ENCODE data around the gene LCN10. TPM values are rescaled to one million over a fixed set of nuclear protein-coding genes. Genes with fewer than 3 reads are reported as not detected.
A peak's percentile ranks its signal among the peaks of the same experiment; 100 is the strongest.

Gene LCN10
- total and polyA plus RNA-seq, 2 of the 13 experiments (the other 11 are each of a cell fraction or from before 2014, with no cell fraction given) = 0.53 to 0.61 TPM

GRCh38 chr9:136693490-136694162 lies 49.1 kb downstream of the LCN10 start (continued):
- TF ChIP-seq FUBP1 (CRISPR knock-in tag; IDR thresholded peaks at IDR 0.05; ENCODE audit: borderline replicate concordance) = no peak
- peak; percentile 37; the same call in 1 of the 2 replicates for TF ChIP-seq ZNF580 (CRISPR knock-in tag; IDR thresholded peaks at IDR 0.05; ENCODE audit: borderline replicate concordance, low read depth)
- no peak; the same call in 1 of the 2 replicates for TF ChIP-seq ZHX2 (IDR thresholded peaks at IDR 0.05; ENCODE audit: low read depth)
- TF ChIP-seq ZHX2 (CRISPR knock-in tag; IDR thresholded peaks at IDR 0.05; ENCODE audit: borderline replicate concordance) = no peak
- no peak for TF ChIP-seq SATB2 (CRISPR knock-in tag; IDR thresholded peaks at IDR 0.05)
- TF ChIP-seq ZNF7 (CRISPR knock-in tag; IDR thresholded peaks at IDR 0.05) = no peak
- TF ChIP-seq ZBTB14 (CRISPR knock-in tag; IDR thresholded peaks at IDR 0.05) = no peak
- TF ChIP-seq PREB (CRISPR knock-in tag; IDR thresholded peaks at IDR 0.05) = no peak
- TF ChIP-seq CEBPB (IDR thresholded peaks at IDR 0.05; ENCODE audit: borderline replicate concordance, low read depth, low read length) = no peak
- TF ChIP-seq ZNF510 (CRISPR knock-in tag; IDR thresholded peaks at IDR 0.05; ENCODE audit: low read depth) = no peak
- TF ChIP-seq KLF9 (CRISPR knock-in tag; IDR thresholded peaks at IDR 0.05; ENCODE audit: low read depth) = no peak
- TF ChIP-seq SP1 (IDR thresholded peaks at IDR 0.05) = no peak
- TF ChIP-seq SP1 (CRISPR knock-in tag; IDR thresholded peaks at IDR 0.05) = peak; percentile 32; the same call in 1 of the 2 replicates
- no peak for TF ChIP-seq HNRNPLL (IDR thresholded peaks at IDR 0.05; ENCODE audit: low read depth, low read length, poor library complexity, severe bottlenecking)
- TF ChIP-seq ZNF34 (CRISPR knock-in tag; IDR thresholded peaks at IDR 0.05; ENCODE audit: borderline replicate concordance) = no peak
- TF ChIP-seq EZH2 (conservative IDR thresholded peaks at IDR 0.05; ENCODE audit: low read depth, low read length) = no peak
- peak; percentile 79; the same call in 1 of the 2 replicates for TF ChIP-seq ZNF264 (CRISPR knock-in tag; IDR thresholded peaks at IDR 0.05)
- no peak; the same call in 1 of the 2 replicates for TF ChIP-seq ZNF572 (CRISPR knock-in tag; IDR thresholded peaks at IDR 0.05)
